HEK293 (cell line): ENCODE results near the gene RCSD1.

Experiments
- CTCF ChIA-PET: fragments of 350-600 bp; formaldehyde crosslinking; extraction: SDS; loops from one replicate; lab custom pipeline; 2021; ENCODE audit warnings: antibody characterized with exemption; lab: Yijun Ruan, JAX
- POLR2A ChIA-PET: fragments of 300-600 bp; formaldehyde crosslinking; extraction: SDS; loops from one replicate; lab custom pipeline; 2020; ENCODE audit warnings: antibody characterized with exemption, inconsistent platforms; lab: Yijun Ruan, JAX
- H3K27ac ChIP-seq: fragments of 200-500 bp; sonication (Bioruptor generic); 2 replicates; pipeline ENCODE4 v1.5.1; 2014; ENCODE audit warnings: low read depth, low read length, control low read depth, inconsistent platforms; ENCODE audit errors: extremely low read depth
- H3K36me3 ChIP-seq, 2 experiments: fragments of 200-500 bp in 1 of 2; sonication (Bioruptor generic) in 1 of 2; 1 replicate in 1 of 2; 2 replicates in 1 of 2; pipeline ENCODE4 v1.5.1; 2014 to 2017; ENCODE audit warnings: inconsistent platforms in 2 of 2, low read length in 2 of 2; ENCODE audit not compliant: control insufficient read depth in 2 of 2, insufficient read depth in 1 of 2
- H3K4me1 ChIP-seq: fragments of 200-500 bp; sonication (Bioruptor generic); 2 replicates; pipeline ENCODE4 v1.5.1; 2014; ENCODE audit warnings: mild to moderate bottlenecking, low read length, inconsistent platforms; ENCODE audit not compliant: control insufficient read depth, insufficient read depth
- H3K4me3 ChIP-seq: 2 replicates; pipeline ENCODE4 v1.5.1; 2011; ENCODE audit warnings: low read depth, mild to moderate bottlenecking, control low read depth, low read length, moderate library complexity
- H3K9me3 ChIP-seq: fragments of 200-500 bp; sonication (Bioruptor generic); 2 replicates; pipeline ENCODE4 v1.5.1; 2014; ENCODE audit warnings: low read depth, low read length, inconsistent platforms; ENCODE audit not compliant: control insufficient read depth, insufficient read depth
- KLF1 ChIP-seq: fragments of 450-650 bp; formaldehyde crosslinking; IDR thresholded peaks from 2 replicates; pipeline ENCODE4 v1.5.1; 2016; ENCODE audit warnings: missing biosample characterization, missing genetic modification characterization
- PATZ1 ChIP-seq: fragments of 450-650 bp; formaldehyde crosslinking; IDR thresholded peaks from 2 replicates; pipeline ENCODE4 v1.5.1; 2016; ENCODE audit warnings: missing biosample characterization, missing genetic modification characterization
- PRDM10 ChIP-seq: fragments of 450-650 bp; formaldehyde crosslinking; IDR thresholded peaks from 2 replicates; pipeline ENCODE4 v1.5.1; 2016; ENCODE audit warnings: missing biosample characterization, missing genetic modification characterization
- PRDM2 ChIP-seq: fragments of 450-650 bp; formaldehyde crosslinking; IDR thresholded peaks from 2 replicates; pipeline ENCODE4 v1.5.1; 2016; ENCODE audit warnings: missing biosample characterization, missing genetic modification characterization, borderline replicate concordance
- REPIN1 ChIP-seq: fragments of 450-650 bp; formaldehyde crosslinking; IDR thresholded peaks from 2 replicates; pipeline ENCODE4 v1.5.1; 2017; ENCODE audit warnings: missing biosample characterization, missing genetic modification characterization, low read depth
- ZBTB10 ChIP-seq: fragments of 450-650 bp; formaldehyde crosslinking; IDR thresholded peaks from 2 replicates; pipeline ENCODE4 v1.5.1; 2016; ENCODE audit warnings: missing biosample characterization, missing genetic modification characterization
- ZEB2 ChIP-seq: fragments of 450-650 bp; formaldehyde crosslinking; IDR thresholded peaks from 2 replicates; pipeline ENCODE4 v1.5.1; 2016; ENCODE audit warnings: missing biosample characterization, missing genetic modification characterization
- ZNF341 ChIP-seq: fragments of 450-650 bp; formaldehyde crosslinking; IDR thresholded peaks from 2 replicates; pipeline ENCODE4; 2016; ENCODE audit warnings: low read depth, missing biosample characterization, missing genetic modification characterization
- ZNF513 ChIP-seq: fragments of 450-650 bp; IDR thresholded peaks from 2 replicates; pipeline ENCODE4 v1.5.1; 2018; ENCODE audit warnings: missing biosample characterization, missing genetic modification characterization
- ZNF792 ChIP-seq: fragments of 450-650 bp; formaldehyde crosslinking; IDR thresholded peaks from 2 replicates; pipeline ENCODE4 v1.5.1; 2016; ENCODE audit warnings: missing biosample characterization, missing genetic modification characterization

The RCSD1 gene

GRCh38 chr1:167627615-167627864, 2.5 kb upstream of the RCSD1 start:
- POLR2A ChIA-PET: no interaction called here
- no peak overlapping the region for H3K27ac ChIP-seq
- CTCF ChIA-PET: interaction anchor here (1.6 kb wide), 1 partner anchor 60 kb away, joined by 4 read pairs; no protein-coding TSS in a partner anchor

GRCh38 chr1:167627865-167628641, 2.0 kb upstream of the RCSD1 start:
- CTCF ChIA-PET: interaction anchor here (1.6 kb wide), 1 partner anchor 60 kb away, joined by 4 read pairs; no protein-coding TSS in a partner anchor
- Histone ChIP-seq H3K4me1 (no peaks in the 10 kb centered on the region), H3K9me3 (no peaks in the 10 kb centered on the region), H3K36me3 (no peaks in the 10 kb centered on the region), H3K27ac (no peak overlapping the region), H3K4me3 (no peak overlapping the region)
- POLR2A ChIA-PET: interaction anchor here (0.7 kb wide), 1 partner anchor 10 kb away, joined by 3 read pairs; no protein-coding TSS in a partner anchor
- TF ChIP-seq KLF1 (peak; percentile 58; the same call in 1 of the 2 replicates), ZBTB10 (tag by site-specific recombination) (no peak), ZNF792 (tag by site-specific recombination) (no peak), PRDM2 (tag by site-specific recombination) (no peak)

More at GRCh38 chr1:167627615-167627864, 2.5 kb upstream of the RCSD1 start:
- H3K4me3 ChIP-seq: no peak overlapping the region
- no peak for TF ChIP-seq ZNF513 (tag by site-specific recombination)
- no peaks in the 10 kb centered on the region for H3K36me3 ChIP-seq
- H3K4me1 ChIP-seq: no peaks in the 10 kb centered on the region
- H3K9me3 ChIP-seq: no peaks in the 10 kb centered on the region

- Histone ChIP-seq H3K27ac (no peak overlapping the region), H3K4me1 (no peaks in the 10 kb centered on the region), H3K9me3 (no peaks in the 10 kb centered on the region), H3K36me3 (no peaks in the 10 kb centered on the region), H3K4me3 (no peak overlapping the region)
- POLR2A ChIA-PET: no interaction called here
- CTCF ChIA-PET: no interaction called here
- TF ChIP-seq PRDM10 (tag by site-specific recombination) (no peak), ZNF341 (tag by site-specific recombination) (no peak), REPIN1 (tag by site-specific recombination) (no peak), PATZ1 (tag by site-specific recombination) (no peak), ZEB2 (tag by site-specific recombination) (no peak)
Observed at GRCh38 chr1:167628741-167629515, 1.1 kb upstream of the RCSD1 start.
